Stimulated activated memory B cell treated with anti-CD40 and anti-IgM and Interleukin-4, amounts not matched to agents 10 μg/mL and 1 μg/mL and 100 μg/mL, for 72 hours (primary cell): ENCODE results near the gene TXNRD2.
A peak's percentile ranks its signal among the peaks of the same experiment; 100 is the strongest.

Experiments
- ATAC-seq: fragments of 150-1000 bp; cut with Tn5 transposase; 2 replicates; pipeline ENCODE4 v1.10.0; 2021
- H3K27ac Mint-ChIP-seq: one replicate; pipeline ENCODE4 v1.8.0; 2022; ENCODE audit warnings: mild to moderate bottlenecking, mixed read lengths
- H3K27me3 Mint-ChIP-seq: one replicate; pipeline ENCODE4 v1.8.0; 2022; ENCODE audit warnings: mixed read lengths
- H3K36me3 Mint-ChIP-seq: one replicate; pipeline ENCODE4 v1.8.0; 2022; ENCODE audit warnings: mixed read lengths
- H3K4me1 Mint-ChIP-seq: one replicate; pipeline ENCODE4 v1.8.0; 2022; ENCODE audit warnings: mixed read lengths
- H3K4me3 Mint-ChIP-seq: one replicate; pipeline ENCODE4 v1.8.0; 2022; ENCODE audit warnings: mild to moderate bottlenecking, moderate library complexity, mixed read lengths
- H3K9me3 Mint-ChIP-seq: one replicate; pipeline ENCODE4 v1.8.0; 2022; ENCODE audit warnings: mixed read lengths

TXNRD2 gene

DNA sequence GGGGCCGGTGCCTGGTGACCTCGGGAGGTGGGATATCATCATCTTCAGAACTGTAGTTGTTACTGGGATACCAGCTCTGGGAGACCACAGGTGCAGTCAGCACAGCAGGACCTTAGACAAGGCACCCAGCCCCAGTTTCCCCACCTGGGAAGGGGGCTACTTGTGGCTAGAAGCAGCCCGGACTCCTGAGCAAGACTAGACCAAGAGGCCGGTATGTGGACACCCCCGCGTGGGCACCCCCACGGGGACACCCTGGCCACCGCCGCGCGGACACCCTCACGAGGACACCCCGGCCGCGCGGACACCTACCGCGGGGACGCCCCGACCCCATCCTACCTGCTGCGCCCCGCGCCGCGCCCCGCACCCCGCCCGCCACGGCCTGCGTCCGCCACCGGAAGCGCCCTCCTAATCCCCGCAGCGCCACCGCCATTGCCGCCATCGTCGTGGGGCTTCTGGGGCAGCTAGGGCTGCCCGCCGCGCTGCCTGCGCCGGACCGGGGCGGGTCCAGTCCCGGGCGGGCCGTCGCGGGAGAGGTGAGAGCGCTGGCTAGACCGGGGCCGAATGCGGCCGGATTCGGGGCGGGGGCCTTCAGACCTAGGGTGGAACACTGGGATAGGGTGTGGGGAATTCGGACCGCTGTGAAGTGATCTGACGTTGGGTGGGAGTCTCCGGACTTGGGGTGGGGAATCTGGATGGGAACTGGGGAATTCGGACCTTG lies at the start of gene TXNRD2, which contains the start of gene COMT:
Gene TXNRD2 (minus strand): TSS at position 454 of the 718 bp plus-strand sequence. CDS start 15 bp downstream, at position 439.
Gene COMT (plus strand): TSS at position 408 of the 718 bp plus-strand sequence. CDS start 20,755 bp downstream, outside the sequence.
- Mint-ChIP-seq H3K9me3 (peaks cover 3% of the 10 kb centered on the region), H3K4me3 (peak within 1 kb of the TSS; percentile 89), H3K4me1 (peaks cover 42% of the 10 kb centered on the region), H3K27me3 (no peaks in the 10 kb centered on the region), H3K36me3 (peaks cover 20% of the 10 kb centered on the region), H3K27ac (peak within 1 kb of the TSS; percentile 98)
- peak; percentile 91 for ATAC-seq

DNA sequence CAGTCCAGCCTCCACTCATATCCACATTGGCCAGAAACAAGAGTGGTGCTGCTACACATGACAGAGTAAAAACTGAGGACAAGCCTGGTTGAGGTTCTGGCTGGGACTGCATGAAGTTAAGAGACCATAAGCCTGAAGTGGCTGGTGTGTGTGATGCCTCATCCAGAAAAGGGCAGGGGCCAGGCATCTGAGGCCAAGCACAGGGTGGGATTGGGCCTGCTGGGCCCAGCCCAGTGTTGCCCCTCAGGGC lies 49.7 kb upstream of the TXNRD2 start:
- ATAC-seq = no peak
- H3K27ac Mint-ChIP-seq = no peak overlapping the region
- peaks cover 3% of the 10 kb centered on the region for H3K4me1 Mint-ChIP-seq
- H3K27me3 Mint-ChIP-seq = peaks cover 21% of the 10 kb centered on the region
- H3K9me3 Mint-ChIP-seq = peaks cover 4% of the 10 kb centered on the region
- no peaks in the 10 kb centered on the region for H3K36me3 Mint-ChIP-seq
- no peak overlapping the region for H3K4me3 Mint-ChIP-seq

DNA sequence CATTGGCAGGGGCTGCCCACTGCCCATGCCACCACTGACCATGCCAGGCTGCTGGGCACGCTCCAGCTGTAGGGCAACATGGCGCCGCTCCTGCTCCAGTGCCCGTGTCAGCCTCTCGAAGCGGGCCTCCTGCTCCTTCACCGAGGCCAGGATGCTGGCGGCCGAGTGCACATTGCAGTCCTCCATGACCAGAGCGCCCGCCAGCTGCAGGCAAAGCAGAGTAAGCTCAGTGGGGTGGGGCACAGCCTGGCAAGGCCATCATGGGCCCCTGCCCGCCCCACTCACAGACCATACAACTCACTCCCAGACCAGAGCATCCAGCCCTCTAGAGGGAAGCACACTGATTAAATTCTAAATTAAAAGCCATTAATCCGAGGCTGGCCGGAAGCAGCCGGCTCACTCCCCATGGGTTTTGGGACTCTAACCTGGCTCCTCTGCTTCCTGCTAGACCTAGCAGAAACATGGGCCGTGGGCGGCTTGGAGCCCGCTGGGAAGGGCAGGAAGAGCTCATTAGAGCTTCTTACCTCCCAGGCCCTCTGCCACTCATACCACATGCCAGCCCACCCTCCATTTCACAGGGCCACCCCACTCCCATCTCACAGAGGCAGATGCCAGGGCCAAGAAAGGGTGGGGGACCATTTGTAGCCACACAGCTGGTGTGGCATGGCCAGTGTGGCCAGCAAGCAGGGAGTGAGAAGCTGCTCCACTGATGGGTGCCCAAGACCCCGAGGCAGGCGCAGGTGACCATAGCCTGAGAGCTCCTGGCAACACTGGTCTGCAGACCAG lies 49.2 kb upstream of the TXNRD2 start:
- peaks cover 21% of the 10 kb centered on the region for H3K27me3 Mint-ChIP-seq
- no peaks in the 10 kb centered on the region for H3K36me3 Mint-ChIP-seq
- no peak overlapping the region for H3K27ac Mint-ChIP-seq
- H3K4me3 Mint-ChIP-seq = no peak overlapping the region
- ATAC-seq = no peak
- H3K4me1 Mint-ChIP-seq = peaks cover 6% of the 10 kb centered on the region
- H3K9me3 Mint-ChIP-seq = peaks cover 4% of the 10 kb centered on the region

DNA sequence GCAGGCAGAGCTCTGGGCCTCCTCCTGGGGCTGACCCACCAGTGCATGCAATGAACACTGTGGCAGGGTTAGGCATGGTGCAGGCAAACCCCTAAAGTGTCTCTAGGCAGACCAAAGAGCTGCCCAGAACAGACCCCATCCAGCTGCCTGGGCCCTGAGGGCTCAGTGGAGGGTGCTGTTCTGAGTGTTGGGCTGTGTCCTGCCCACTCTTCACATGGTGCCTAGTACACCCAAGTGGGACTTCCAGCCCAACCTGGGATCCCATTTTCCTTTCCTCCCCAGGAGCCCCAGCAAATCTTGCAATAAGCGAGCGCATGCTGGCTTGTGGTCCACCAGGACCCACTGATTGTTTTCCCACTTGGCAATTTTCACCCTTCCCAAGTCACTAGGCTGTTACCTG lies 48.6 kb upstream of the TXNRD2 start:
- Mint-ChIP-seq H3K27me3 (peaks cover 23% of the 10 kb centered on the region), H3K4me3 (no peak overlapping the region), H3K4me1 (peaks cover 6% of the 10 kb centered on the region), H3K27ac (no peak overlapping the region), H3K9me3 (peaks cover 4% of the 10 kb centered on the region), H3K36me3 (no peaks in the 10 kb centered on the region)
- no peak for ATAC-seq

DNA sequence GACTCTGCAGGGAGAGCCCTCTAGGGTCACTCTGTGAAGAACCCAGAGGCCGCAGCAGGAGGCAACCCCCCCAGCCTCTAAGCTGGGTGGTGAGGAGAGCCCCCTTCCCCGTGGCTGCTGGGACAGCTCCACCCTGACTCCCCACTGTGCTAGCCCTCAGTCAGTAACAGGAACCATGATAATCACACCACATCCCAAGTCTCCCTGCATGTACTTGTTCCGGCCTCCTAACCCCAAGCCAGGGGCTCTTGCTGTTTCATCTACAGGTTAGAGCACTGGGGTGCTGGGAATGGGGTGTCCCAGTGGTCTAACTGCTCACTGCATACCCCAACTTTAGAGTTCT lies 48.1 kb upstream of the TXNRD2 start:
- peaks cover 23% of the 10 kb centered on the region for H3K27me3 Mint-ChIP-seq
- peaks cover 4% of the 10 kb centered on the region for H3K9me3 Mint-ChIP-seq
- H3K27ac Mint-ChIP-seq = no peak overlapping the region
- no peak for ATAC-seq
- H3K4me1 Mint-ChIP-seq = peaks cover 6% of the 10 kb centered on the region
- no peaks in the 10 kb centered on the region for H3K36me3 Mint-ChIP-seq
- no peak overlapping the region for H3K4me3 Mint-ChIP-seq

DNA sequence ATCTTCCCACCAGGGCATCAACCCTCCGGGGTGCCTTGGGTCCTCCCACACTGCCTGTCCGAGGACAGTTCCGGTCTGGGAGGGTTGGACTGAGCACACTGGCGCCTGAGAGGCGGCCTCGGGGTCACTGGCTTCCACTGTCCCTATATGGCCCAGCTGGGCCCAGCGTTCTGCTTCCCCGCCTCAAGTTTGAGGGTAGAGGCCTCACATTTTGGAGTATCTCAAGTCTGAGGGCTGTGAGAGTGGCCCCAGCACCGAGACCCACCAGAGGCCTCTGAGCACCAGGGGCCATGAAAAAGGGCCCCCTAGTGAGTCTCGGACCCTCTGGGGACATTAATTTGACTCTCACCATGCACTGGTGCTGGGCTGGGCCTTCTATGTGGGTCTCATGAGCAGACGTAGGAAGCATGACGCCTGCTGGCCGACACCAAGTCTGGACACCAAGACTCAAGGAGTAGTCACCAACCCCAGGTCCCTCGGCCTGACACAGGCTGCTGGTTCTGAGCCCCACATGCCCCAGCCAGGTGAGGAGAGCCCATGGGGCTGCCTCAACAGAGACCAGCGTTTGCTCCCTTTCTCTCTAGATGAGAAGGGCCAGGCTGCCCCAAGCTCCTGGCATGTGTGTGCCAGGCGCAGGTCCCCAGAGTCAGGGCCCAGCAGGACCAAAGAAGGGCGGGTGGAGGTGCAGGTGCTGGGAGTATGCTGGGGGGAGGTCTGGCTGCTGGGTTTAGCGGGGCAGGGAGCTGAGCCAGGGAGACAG lies 47.5 kb upstream of the TXNRD2 start:
- no peak for ATAC-seq
- H3K27me3 Mint-ChIP-seq = peaks cover 21% of the 10 kb centered on the region
- H3K4me1 Mint-ChIP-seq = peaks cover 6% of the 10 kb centered on the region
- H3K27ac Mint-ChIP-seq = no peak overlapping the region
- no peak overlapping the region for H3K4me3 Mint-ChIP-seq
- H3K36me3 Mint-ChIP-seq = no peaks in the 10 kb centered on the region
- peaks cover 4% of the 10 kb centered on the region for H3K9me3 Mint-ChIP-seq

DNA sequence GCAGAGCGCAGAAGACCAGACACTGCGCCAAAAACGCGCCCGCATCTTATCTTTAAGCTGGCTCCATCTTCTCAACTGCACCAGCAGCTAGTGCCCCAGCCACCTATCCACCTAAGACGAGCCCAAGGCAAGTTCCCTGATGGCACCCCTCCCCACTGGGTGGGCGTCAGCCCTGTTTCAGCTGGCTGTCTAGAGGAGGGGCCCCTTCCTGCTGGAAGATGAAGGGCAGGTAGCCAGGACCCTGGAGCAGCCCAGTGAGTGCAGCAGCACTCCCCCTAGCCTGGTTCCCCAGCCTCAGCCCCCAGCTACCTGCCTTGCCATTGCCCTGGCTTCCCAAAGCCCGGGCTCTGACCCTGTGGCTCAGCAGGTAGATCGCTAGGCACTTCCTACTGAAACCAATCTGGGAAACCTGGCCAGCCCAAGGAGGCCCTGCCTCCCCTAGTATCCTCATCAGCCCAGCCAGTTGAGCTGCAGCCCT lies 46.8 kb upstream of the TXNRD2 start:
- ATAC-seq = no peak
- no peaks in the 10 kb centered on the region for H3K36me3 Mint-ChIP-seq
- H3K27me3 Mint-ChIP-seq = peaks cover 21% of the 10 kb centered on the region
- no peaks in the 10 kb centered on the region for H3K9me3 Mint-ChIP-seq
- H3K27ac Mint-ChIP-seq = no peak overlapping the region
- peak overlapping the region; percentile 7 for H3K4me3 Mint-ChIP-seq
- peaks cover 6% of the 10 kb centered on the region for H3K4me1 Mint-ChIP-seq

DNA sequence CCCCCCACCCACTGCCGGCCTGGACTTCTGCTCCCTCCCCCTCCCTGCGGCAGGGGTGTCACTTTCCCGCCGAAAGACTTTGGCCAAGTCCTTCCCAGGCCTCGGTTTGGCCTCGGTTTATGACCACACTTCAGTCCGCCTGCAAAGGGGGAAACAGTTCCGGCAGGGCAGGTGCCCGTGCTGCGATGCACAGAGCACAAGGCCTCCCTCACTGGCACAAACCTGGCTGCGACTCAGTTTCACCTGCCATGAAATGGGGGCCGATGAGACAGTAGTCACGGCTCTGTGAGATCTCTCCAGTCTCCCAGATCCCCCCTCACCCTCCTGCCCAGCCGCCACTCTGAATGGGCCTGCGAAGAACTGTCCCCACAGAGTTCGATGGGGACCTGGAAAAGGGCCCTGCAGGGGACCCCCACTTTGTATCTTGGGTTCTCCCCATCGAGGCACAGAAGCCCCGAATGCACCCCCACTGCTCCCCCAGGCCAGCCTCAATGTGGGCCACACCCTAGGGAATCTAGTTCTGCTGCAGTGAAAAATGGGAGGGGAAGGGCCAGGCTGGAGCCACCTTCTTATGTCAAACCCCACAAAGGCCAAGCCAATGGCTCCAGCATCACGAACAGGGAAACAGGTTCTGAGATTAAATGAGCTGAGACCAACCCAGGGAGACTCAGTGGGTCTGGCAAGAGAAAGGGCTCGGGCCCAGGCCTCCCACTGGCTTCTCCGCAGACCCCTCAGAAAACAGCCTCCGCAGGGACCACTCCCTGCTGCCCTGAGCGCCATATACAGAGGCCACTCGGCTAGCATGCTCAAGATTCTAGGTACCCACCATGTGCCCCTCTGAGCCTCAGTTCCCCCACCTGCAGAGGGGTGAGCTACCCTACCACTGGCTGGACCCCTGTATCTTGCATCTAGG lies 46.0 kb upstream of the TXNRD2 start:
- Mint-ChIP-seq H3K27me3 (peaks cover 23% of the 10 kb centered on the region), H3K36me3 (no peaks in the 10 kb centered on the region), H3K27ac (no peak overlapping the region), H3K4me3 (peak overlapping the region; percentile 38), H3K9me3 (no peaks in the 10 kb centered on the region), H3K4me1 (peaks cover 6% of the 10 kb centered on the region)
- no peak for ATAC-seq

DNA sequence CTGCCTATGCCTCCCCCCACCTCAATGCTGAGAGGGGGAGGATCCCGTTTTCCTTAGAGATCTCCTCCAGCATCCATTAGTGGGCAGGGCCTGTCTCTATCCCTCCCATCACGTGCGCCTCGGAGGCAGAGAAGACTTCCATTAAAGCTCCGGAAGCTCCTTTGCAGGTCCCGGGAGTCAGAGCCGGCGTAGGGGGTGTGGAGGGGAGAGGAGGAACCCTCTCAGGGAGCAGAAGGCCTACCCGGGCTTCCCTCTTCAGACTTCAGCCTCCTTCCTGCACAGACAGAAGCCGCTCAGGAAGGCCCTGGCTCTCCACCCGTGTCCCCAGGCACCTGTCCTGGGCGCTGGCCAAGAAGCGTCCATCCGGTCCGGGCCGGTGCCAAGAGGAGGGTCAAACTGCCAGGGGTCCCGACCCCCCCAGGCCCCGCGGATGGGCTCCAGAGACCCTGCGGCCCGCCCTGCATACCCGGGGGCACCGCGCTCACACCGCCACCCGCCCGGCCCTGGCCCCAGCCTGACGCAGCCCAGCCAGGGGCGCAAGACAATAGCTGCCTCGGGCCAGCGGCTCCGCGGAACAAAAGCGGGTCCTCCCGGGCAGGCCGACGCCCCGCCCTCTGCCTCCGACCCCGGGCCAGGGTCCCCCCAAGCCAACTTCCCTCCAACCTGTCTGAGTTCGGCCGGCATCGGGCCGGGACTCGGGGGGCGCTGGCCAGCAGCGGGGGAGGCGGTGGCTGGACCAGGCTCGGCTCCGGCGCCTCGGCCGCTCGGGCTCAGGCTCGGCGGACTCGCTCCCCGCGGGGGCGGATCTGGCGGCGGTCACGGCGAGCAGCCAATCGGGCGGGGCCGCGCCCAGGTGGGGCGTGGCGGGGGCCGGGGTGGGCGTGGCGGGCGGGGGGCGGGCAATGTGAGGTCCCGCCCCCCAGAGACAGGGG lies 45.1 kb upstream of the TXNRD2 start:
- no peaks in the 10 kb centered on the region for H3K9me3 Mint-ChIP-seq

DNA sequence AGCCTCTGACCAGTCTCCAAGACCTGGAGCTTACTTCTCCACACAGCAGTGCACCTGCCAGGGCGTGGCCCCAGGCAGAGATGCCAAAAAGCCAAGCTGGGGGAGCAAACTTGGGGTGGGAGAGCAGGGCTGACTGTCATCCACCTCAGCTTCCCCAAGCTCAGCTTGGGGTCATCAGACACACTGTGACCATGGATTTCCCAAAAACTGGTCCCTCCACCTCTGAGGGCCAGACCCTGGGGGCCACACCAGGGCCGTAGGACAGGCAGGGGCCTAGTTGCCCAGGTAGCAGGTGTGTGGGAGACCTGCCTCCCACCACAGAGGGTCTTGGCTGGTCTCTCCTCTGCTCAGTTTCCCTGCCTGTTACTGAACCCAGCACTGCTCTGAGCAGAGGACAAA lies 44.4 kb upstream of the TXNRD2 start:
- no peaks in the 10 kb centered on the region for H3K9me3 Mint-ChIP-seq
- ATAC-seq = no peak
- peak overlapping the region; percentile 46 for H3K4me3 Mint-ChIP-seq
- peaks cover 23% of the 10 kb centered on the region for H3K27me3 Mint-ChIP-seq
- H3K36me3 Mint-ChIP-seq = no peaks in the 10 kb centered on the region
- no peak overlapping the region for H3K27ac Mint-ChIP-seq
- H3K4me1 Mint-ChIP-seq = peaks cover 6% of the 10 kb centered on the region

More for the DNA sequence above, 45.1 kb upstream of the TXNRD2 start:
- ATAC-seq = peak; percentile 82
- Mint-ChIP-seq H3K27ac (no peak overlapping the region), H3K4me1 (peaks cover 6% of the 10 kb centered on the region), H3K36me3 (no peaks in the 10 kb centered on the region), H3K27me3 (peaks cover 23% of the 10 kb centered on the region), H3K4me3 (peak overlapping the region; percentile 46)

DNA sequence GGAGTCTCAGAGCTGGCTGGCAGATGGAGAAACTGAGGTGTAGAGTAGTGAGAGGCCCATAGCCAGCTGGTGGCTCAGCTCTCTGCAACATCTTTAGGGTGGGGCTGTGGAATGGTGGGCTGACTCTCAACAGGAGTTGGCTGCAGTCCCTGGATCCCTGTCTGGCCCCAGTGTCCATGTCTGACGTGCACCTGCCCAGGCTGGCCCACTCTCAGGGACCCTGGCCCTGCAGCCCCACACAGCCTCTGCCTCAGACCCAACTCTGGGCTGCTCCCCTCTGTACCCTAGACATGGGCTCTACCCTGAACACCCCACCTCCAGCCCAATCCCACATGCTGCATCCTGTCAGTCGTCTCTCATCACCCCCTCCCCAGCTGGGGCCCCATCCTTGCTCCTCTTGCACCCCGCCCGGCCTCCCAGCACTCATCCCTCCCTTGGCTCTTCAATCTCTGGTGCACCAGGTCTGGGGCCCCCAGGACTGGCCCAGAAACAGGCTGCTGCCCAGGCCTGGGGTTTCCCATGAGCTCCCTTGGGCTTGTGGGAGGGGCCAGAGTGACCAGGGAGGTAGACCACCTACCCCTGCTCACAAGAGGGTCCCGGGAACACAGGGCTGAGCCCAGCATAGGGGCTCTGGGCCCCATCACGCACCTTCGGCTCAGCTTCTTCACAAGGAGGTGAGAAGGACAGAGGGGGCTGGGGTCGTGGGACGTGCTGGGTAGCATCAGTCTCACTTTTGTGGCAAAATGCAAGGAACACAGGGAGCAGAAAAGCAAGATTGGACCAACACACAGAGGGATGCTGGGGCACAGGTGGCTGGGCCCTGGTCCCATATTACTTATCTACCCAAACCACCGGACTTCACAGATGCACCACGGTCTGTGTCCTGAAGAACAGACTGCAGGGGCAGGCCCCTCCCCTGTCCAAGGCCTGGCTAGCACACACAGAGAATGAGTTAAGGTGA lies 43.5 kb upstream of the TXNRD2 start:
- H3K4me3 Mint-ChIP-seq = no peak overlapping the region
- no peak overlapping the region for H3K27ac Mint-ChIP-seq
- peaks cover 23% of the 10 kb centered on the region for H3K27me3 Mint-ChIP-seq
- no peaks in the 10 kb centered on the region for H3K36me3 Mint-ChIP-seq
- peaks cover 6% of the 10 kb centered on the region for H3K4me1 Mint-ChIP-seq
- no peak for ATAC-seq
- H3K9me3 Mint-ChIP-seq = no peaks in the 10 kb centered on the region

DNA sequence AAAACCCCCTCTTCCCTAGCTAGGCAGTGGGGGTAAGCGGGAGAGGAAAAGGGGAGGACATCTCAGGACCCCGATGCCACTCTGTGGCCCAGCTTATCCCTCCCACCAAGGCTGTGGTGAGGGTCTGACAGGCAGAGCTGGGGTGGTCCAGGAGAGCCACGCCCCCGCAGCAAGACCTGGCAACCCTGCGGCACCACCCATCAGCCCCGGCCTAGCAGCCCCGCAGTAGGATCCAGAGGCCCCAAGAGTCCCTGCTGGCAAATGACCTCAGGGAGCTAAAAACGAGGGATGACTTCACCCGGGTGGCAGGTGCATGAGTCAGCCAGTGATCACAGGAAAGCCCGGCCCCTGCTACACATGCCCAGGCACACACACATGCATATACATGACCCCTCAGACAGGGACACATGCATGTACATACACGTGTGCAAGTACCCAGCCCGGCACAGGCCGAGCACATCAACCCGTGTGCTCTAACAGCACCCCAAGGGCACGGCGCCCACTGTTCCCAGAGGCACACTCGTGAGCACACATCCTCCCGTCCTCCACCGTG lies 42.7 kb upstream of the TXNRD2 start:
- Mint-ChIP-seq H3K27ac (no peak overlapping the region), H3K36me3 (no peaks in the 10 kb centered on the region), H3K9me3 (no peaks in the 10 kb centered on the region), H3K4me1 (peaks cover 6% of the 10 kb centered on the region), H3K4me3 (no peak overlapping the region), H3K27me3 (peaks cover 23% of the 10 kb centered on the region)
- no peak for ATAC-seq

DNA sequence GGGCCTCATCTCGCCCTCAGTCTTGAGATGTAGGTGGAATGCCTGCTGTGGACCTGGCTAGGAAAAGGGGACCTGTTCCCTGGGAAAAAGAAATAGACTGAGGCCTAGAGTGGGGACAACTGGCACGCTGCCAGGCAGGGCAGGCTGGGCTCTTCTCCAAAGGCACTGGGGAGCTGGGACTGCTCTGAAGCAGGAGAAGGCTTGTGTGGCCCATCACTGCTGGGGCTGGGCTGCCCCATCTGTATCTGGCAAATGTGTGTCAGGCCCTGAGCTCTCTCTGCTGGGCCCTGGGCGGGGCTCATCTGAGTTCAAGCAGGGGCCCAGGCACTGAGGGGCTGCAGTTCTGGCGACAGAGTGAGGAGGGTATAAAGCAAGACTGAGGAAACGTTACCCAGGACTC lies 42.1 kb upstream of the TXNRD2 start:
- Mint-ChIP-seq H3K27ac (no peak overlapping the region), H3K4me3 (no peak overlapping the region), H3K4me1 (peaks cover 6% of the 10 kb centered on the region), H3K36me3 (no peaks in the 10 kb centered on the region), H3K9me3 (no peaks in the 10 kb centered on the region), H3K27me3 (peaks cover 23% of the 10 kb centered on the region)
- no peak for ATAC-seq
